ENCODE data around the gene GSC.
"Not testable (repeated sequence)": the region's sequence is repeated elsewhere in the genome, so short reads cannot be mapped to it uniquely, and the experiment has no call there.

Gene GSC

DNA sequence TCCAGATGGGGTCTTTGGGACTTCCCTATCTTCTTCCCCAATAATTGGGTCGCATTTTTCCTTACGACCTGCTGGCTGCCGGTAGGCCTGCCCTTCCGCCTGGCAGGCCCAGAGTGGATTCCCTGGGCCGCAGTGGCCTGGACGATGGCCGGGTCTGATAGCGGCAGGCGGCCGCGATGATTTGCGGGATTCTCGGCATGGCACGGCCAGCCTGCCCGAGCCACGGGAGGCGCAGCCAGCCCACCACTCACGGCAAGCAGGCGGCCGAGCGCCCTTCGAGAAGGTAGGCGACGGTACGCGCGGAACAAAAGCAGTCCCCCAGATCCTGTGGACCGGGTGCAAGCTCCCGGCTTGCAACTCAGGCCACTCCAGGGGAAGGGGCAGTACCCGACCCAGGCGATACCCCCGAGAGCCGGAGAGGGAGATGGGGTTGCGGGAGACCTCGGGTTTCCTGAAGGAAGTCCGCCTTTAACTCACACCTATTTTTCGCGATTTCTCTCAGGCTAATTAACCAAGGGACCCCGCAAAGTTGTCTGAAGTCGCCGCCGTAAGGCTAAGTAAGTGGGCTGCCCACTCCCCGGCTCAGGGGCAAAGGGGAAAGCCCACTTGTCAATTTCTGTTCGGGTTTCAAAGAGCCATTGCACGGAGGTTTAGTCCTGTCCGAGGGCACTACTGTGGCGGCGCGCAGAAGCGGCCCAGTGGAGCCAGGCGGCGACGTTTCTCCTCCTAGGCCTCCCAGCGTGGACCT lies 1.4 kb upstream of the GSC start:
- no peak for DNase-seq

DNA sequence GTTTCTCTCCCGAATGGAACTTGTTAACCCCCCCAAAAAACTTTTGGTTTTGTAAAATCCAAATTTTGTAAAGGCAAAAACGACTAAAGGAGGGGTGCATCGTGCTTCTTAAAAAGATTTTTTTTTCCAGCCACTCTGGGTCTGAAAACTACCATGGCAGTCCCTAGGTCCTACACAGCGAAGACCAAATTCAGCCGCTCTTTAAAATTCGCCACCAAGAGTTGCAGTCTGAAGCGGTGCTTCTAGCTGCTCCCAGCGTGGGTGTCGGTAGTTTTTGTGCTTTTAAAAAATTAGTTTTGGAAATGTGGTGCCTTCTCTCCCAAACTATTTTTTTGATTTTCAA lies 873 bp upstream of the GSC start:
- no peak for DNase-seq

DNA sequence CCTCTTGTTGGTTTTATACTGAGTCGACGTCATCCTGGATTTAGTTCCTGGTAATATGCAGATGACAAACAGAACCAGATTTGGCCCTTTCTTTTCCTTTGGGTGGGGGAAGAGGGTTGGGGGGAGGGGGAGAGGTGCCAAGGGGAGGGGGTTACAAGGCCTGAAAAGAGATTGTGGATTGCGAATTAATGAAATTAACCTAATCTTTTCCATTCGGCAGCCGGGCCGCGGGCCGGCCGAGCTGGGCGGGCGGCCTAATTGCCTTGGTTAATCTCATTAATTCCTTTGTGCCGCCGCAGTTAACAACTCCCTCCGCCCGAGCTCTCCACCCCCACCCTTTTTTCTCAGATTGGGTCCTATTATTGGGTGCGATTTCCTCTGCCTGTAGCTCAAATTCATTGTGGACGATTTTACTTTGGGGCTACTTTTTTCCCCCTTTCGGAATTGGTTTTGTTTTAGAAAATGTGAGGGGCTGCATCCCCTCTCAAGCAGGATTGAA lies 387 bp upstream of the GSC start:
- DNase-seq, result no peak

GRCh38 chr14:94768521-94769390 lies 1.2 kb downstream of the GSC start:
- DNase-seq, result no peak

- DNase-seq, result no peak
Measured at GRCh38 chr14:94768141-94768520, 1.8 kb downstream of the GSC start.

DNA sequence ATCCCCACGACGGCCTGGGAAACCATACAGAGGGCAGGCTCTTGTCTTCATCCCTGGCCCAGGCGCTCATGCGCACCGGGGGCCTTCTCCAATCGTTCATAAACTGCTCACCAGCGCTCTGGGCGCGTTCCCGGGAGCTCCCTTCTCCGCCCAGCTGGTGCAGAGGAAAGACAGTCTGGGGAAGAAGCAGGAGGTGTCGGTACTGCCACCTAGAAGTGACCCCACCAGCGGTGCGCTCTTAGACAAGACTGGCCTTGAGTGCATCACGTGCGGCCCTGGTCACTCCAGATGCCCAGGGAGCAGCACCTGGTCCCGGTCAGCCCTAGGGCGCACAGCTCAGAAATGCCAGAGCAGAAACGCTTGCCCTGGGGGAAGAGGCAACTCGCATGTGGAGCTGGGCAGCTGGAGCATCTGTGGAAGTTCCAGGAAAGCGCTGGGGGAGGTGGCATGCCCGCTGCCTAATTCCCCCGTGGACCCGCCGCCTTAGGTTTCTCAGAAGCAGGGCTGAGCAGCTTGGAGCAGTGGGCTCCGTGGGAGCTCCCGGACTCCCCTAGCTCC lies 2.5 kb downstream of the GSC start:
- no peak for DNase-seq

- no peak for DNase-seq
Measured at GRCh38 chr14:94764573-94764972, 5.3 kb downstream of the GSC start.

DNA sequence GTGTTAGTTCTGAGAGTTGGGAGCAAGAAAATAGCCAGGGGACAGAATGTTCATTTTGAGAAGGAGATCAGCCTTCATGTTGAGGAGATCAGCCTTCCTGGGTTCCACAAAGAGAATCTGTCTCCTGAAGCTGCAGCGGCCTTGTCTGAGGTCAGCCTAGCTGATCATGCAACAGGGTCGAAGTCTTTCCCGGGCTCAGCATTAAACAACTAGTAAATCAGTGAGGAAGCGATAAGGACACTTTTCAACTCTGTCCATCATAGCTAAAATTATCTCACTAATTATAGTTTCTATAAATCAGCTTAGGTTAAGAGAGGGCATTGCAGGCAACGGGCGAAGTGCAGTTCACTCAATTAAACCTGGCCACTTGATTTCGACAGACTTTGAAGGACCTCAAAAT lies 7.5 kb downstream of the GSC start:
- DNase-seq, result no peak

- DNase-seq, result no peak
Measured at GRCh38 chr14:94761997-94762377, 7.9 kb downstream of the GSC start.

- no peak for DNase-seq
Measured at GRCh38 chr14:94761348-94761996, 8.4 kb downstream of the GSC start.

GRCh38 chr14:94756310-94756882 lies 13.5 kb downstream of the GSC start:
- DNase-seq, result no peak

DNA sequence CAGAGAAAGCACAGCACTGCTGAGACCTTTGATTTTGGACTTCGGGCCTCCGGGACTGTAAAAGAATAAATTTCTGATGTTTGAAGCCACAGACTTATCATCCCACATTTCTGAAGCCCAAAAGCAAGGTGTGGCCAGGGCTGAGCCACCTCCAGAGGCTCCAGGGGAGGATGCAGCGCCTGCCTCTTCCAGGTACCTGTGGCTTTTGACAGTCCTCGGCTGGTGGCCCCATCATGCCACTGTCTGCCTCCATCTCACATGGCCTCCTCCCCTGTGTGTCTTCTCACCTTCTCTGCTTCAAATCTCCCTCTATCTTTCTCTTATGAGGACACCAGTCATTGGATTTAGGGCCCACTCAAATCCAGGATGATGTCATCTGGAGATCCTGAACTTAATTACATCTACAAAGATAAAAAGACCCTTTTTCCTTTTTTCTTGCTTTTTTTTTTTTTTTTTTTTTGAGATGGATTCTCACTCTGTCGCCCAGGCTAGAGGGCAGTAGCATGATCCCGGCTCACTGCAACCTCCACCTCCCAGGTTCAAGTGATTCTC lies 15.4 kb downstream of the GSC start:
- no peak for DNase-seq

- DNase-seq, result no peak
Measured at GRCh38 chr14:94752591-94753436, 17.1 kb downstream of the GSC start.

DNA sequence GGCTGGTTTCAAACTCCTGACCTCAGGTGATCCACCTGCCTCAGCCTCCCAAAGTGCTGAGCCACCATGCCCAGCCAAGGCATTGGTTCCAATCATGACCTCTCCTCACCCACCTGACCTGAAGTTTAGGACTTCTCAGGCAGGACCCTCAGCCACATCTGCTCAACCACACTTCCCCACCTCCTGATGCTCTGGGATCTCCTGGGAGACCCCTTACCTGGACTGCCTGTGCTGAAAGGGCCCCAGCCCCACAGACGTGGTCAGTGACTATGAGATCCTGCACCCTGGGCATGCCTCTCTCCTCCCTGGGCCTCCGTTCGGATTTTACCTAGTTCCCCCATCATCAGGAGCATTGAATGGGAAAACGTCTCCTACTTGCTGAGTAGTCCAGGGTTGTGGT lies 18.0 kb downstream of the GSC start:
- no peak for DNase-seq

DNA sequence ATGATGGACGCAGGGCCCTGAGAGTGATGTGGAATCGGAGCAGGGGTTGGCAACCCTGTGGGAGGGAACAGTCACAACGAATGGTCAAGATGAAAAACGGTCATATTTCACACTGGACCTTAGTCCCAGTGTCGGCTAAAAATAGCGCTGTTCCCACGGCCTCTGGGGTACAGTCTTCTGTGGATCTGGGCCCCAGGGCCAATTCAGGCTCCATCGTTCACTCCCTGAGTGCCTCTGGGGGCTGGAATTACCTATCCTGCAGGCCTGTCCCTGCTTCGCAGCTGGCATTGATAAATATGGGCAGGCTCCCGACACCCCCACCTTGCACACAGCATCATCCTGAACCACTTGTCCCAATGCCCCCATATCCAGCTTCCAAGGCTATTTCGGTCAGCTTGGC lies 18.6 kb downstream of the GSC start:
- no peak for DNase-seq

DNA sequence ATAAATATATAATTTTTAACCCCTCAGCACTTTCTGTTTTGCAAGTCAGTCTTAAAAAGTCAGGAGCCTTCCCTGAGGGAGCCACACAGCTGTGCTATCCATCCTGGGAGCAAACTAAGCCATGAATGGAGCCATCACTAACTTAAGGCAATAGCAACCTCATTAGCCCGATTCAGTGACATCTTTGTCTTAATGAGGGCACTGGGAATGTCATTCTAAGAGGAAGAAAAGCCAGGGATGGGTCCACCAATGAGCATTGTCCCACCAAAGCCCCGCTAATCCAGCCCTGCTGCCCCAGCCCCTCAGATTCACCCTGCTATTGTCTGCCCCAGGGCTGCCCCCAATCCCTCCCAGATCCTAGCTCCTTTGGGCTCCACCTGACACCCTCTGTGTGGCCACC lies 19.5 kb downstream of the GSC start:
- DNase-seq, result no peak

DNA sequence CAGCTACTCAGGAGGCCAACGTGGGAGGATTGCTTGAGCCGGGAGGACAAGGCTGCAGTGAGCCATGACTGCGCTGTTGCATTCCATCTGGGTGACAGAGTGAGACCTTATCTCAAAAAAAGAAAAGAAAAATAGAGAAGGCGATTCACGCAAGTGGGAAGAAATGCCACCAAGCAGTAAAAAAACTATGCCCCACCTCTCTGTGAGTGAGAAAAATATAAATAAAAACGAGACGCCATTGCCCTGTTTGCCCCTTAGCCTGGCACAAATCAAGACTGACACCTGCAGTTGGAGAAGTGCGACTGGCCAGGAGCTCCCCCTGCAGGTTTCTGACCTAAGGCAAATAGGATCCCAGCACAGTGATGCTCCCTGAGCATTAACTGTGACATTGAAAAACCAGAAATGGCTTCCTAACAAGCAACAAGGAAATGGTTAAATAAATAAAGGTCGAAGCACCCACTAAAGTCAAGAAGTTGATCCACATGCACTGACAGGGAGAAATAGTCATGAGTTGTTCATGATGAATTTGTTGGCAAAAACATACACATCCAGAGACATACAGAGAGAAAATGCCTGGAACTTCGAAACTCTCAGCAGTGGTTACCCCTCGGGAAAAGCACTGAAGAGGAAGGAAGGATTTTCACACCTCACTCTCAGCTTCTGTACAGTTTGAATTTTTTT lies 21.1 kb downstream of the GSC start:
- peak; percentile 24 for DNase-seq

- no peak for DNase-seq
Measured at GRCh38 chr14:94747739-94748138, 22.2 kb downstream of the GSC start.

DNA sequence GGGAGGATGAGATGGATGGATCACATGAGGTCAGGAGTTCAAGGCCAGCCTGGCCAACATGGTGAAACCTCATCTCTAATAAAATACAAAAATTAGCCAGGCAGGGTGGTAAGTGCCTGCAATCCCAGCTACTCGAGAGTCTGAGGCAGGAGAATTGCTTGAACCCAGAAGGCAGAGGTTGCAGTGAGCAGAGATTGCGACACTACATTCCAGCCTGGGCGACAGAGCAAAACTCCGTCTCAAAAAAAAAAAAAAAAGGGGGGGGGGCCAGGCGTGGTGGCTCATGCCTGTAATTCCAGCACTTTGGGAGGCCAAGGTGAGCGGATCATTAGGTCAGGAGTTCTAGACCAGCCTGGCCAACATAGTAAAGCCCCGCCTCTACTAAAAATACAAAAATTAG lies 22.8 kb downstream of the GSC start:
- DNase-seq, result not testable (repeated sequence)

- DNase-seq, result no peak
Measured at GRCh38 chr14:94746131-94746530, 23.8 kb downstream of the GSC start.

- DNase-seq, result no peak
Measured at GRCh38 chr14:94738751-94739150, 31.2 kb downstream of the GSC start.
